Measurements from ENCODE around the gene LRRC47.

LRRC47 gene

DNA sequence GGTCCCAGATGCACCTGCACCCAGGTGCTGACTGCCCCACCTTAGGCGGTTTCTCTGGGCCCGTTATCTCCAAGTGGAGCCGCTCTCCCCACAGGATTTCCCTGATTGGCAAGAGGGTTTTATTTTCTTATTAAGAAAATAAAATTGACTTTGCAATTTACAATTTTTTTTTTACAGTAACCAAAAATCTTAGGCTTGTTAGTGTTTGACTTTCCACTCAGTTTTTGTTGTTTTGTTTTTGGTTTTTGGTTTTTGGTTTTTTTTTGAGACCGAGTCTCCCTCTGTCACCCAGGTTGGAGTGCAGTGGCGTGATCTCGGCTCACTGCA, 48.8 kb downstream of the LRRC47 start:
- DNase-seq (ENCODE audit: low read depth in 2 of 2): no peak

DNA sequence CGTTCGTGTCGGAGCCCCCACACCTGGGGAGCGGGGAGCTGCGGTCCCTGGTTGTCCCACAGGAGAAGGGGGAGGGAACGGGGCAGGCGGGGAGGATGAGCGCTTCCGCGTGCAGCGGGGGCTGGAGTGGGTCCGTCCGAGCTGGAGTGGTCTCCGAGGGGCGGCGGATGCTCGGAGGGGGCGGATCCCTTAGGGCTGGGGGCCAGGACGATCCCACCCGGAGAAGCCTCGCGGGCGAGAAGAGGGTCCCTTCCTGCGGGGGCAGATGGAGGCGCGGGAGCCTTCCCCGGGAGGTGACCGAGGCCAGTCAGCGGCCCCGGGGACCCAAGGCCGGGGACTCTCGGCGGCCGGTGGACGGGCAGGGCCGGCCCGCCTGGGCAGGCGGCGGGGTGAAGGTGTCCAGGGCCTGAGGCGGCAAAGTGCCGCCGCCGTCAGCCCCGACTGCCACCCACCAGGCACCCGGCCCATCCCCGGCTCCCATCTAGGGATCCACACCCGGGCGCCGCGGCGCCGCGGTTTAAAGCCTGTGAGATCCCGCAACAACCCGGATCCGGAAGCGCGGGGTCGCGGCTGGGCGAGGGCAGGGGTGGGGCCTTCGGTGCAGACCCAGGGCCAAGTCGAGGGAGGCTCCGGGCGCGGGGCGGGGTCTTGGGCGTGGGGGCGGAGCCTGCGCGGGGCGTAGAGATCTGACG, 49.3 kb downstream of the LRRC47 start:
- peak; percentile 68 to 73 for DNase-seq (ENCODE audit: low read depth in 2 of 2)

DNA sequence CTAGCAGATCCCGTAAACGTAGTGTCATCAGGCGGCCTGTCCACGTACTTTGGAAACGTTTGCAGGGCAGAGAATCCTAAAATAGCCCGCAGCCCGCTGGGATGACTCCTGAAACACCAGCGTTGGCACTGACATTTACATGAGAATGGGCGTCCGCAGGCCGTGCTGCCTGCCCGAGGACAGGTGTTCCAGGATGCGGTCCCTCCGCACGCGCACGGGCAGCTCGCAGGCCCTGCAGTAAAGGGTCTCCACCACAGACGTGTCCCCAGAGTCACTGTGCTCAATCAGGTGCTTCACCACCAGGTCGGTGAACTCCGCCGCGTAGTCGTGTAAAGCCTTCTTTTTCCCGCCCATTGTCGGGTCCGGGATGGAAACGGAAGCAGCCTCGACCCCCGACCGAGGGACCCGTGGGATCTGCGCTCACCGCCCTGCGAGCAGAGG, 49.9 kb downstream of the LRRC47 start:
- no peak for DNase-seq (ENCODE audit: low read depth in 2 of 2)

DNA sequence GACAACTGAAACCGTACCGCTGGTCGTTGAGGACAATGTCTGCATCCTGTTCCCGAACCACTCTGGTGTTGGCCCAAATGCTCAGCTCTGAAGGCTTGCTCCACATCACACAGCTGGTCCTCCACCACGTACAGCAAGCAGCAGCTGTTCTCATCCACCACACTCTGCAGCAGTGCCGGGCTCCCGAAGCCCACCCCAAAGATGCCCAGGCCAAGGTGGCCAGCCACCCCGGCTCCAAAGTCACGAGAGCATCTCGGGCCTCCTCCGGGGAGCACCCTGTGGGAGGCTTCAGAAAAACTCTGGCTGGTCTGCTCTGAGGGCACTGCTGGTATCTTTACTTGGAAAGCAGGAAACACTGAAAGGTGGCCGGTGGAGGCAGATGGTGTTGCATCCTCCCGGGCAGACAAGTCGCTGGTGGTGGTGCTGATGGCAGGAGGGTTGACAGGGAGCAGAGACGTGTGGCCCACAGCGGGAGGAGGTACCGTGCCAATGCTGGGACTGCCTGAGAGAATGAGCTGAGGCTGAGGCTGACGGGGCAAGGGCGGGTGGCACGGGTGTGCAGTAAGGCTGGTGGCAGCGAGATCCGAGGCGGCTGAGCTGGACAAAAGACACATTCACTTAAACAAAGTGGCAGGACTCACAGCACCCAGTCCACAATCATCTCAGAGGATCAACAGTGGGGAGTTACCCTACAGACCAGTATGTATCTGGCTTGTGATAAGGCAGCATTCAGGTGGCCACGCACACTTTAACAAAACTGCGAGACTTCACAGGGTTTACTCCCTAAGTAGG, 50.5 kb downstream of the LRRC47 start:
- no peak for DNase-seq (ENCODE audit: low read depth in 2 of 2)

DNA sequence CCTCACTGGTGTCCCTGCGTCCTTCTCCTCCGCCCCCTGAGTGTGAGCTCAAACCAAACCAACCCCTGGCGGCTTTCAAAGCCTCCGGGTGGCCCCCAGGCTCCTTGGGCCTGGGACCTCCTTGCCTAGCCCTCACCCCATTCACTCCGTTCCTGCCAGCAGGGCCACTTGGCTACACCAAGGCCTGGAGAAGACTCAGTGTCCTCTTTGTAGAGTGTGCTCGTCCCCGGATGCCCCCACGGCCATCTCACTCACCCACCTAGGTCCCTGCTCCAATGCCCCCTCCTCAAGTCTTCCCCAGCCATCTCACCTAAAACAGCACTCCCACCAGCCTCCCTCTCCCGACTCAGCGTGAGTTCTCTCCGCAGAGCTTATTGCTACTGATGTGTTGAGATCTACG, 51.2 kb downstream of the LRRC47 start:
- no peak for DNase-seq (ENCODE audit: low read depth in 2 of 2)

DNA sequence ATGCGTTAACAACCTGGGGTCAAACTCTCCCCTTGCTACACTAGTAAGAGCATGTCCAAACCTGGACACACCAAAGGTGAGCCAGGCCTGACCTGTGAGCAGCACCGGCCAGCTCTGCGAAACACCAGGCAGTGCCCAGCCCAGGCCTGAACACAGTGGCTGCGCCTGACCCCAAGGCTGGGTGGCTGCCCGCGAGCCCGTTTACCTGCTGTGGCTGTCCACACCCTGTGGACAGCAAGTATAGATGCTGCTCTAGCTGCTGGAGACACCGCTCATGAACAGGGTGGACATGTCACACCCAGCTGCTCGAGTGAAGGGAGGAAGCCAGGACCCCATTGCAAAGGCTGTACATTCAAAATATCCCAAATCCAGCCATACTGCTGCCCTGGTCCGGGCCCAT, 51.7 kb downstream of the LRRC47 start:
- no peak for DNase-seq (ENCODE audit: low read depth in 2 of 2)

DNA sequence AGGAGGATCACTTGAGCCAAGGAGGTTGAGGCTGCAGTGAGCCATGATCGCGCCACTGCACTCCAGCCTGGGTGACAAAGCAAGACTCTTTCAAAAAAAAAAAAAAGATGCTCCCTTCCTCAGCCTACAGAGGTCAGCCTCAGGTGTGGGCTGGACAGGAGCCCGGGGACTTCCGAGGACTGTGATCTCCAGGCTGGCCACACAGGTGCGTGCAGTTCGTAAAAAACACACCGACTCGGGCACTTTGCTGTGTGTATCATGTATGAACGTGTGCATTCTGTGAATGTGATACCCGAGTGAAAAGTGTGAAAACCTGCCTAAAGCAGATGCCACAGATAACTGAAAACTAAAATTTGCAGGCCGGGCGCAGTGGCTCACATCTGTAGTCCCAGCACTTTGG, 52.5 kb downstream of the LRRC47 start:
- DNase-seq (ENCODE audit: low read depth in 2 of 2): no peak

DNA sequence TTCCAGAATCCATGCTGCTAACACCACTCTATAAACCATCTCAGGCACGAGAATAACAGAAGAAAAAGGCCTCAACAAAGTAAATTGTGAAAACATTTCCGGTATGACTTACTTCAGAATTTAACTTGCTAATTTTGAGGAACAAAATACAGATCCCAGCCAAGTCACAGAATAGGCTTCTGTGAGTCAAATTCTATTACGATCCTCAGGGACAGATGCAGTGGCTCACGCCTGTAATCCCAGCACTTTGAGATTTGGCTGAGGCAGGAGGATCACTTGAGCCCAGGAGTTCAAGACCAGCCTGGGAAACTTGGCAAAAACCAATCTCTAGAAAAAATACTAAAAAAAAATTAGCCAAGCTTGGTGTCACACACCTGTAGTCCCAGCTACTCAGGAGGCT, 52.9 kb downstream of the LRRC47 start:
- DNase-seq (ENCODE audit: low read depth in 2 of 2): no peak

DNA sequence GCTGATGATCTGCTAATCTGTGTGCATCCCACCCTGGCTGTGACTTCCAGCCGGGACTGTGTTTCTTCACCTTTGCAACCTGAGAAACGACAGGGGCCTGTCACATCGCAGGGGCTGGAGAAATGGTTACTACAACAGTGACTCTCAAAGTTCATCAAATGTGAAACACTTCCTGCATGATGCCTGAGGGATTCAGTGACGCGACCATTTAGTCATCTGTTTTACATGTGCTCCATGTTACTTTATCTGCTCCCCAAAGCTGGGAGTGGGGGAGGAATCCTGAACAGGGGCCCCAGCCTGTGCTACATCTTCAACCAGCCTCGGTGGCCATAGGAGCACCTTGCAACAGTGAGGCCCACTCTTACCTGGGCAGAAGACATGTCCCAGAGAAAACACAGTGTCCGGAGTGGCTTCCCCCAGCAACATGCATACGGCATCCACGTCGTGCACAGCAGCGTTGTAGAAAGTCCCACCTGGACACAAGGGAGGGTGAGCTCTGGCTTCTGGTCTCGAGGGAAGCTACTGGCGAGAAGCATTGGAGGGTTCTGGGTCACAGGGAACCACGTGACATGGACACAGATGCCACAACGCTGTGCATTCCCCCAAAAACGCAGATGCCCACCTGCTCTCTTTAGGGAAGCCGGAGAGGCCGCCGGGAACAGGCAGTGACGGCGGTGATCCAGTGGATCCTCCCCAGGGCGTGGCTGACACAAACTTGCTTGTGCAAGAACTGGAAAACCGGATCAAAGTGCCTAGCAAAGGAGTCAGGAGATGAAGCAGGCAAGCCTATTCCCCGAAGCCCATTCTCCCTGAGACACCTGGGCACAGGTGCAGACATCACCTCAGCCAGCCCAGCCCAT, 53.6 kb downstream of the LRRC47 start:
- no peak for DNase-seq (ENCODE audit: low read depth in 2 of 2)

DNA sequence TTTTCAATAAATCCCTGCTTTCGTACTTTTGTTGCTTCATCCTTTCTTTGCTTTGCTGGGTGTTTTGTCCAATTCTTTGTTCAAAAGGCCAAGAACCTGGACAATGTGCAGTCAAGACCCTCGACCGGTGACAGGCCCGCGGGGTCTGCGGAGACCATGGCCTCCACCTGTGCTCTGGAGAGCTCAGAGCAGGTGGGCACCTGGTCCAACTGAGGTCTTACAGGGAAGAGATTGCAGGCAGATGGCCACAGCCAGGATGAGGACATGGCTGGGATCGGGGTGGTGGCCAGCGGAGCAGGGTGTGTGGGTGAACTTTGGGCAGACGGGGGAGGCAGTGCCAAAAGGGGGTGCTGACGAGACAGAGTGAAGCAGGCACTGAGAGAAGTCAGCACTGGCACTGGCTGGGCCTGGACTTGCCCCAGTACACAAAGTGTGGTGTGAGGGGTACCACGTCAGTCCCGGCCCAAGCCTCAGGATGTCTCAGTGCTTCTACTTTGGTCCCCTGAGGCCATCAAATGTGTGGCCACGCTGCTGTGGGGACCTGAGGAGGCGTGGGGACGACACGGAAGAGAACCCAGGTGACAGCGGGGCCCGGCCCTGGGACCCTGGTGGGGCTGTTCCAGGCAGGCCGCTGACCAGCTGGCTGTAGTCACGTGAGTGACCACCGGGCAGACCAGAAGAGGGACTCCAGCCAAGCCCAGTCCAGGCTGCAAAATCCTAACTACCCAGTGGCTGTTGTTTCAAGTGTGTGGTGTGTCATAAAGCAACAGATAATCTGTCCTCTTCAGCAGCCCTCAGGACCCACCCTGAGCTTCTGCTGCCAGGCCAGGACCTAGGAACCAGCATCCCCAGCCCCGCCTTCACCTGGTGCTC, 54.5 kb downstream of the LRRC47 start:
- DNase-seq (ENCODE audit: low read depth in 2 of 2): no peak

DNA sequence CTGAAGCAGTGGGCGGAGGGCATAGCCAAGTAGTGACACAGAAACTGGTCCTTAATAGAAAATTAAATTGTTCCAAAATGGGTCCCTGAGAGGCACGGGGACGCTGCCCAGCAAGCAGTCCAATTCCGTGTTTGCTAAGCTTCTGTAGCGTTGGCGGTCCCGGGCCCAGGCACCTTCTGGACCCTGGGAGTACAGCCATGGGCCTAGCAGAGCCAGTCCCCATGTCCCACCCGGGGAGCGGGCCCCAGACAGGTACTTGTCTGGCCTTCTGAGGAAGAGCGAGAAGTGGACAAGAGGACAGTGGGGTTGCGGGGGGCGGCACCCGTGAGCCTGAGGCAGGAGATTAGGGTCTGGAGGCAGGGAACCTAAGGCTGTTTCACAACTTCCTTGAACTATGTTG, 55.5 kb downstream of the LRRC47 start:
- DNase-seq (ENCODE audit: low read depth in 2 of 2): no peak

DNA sequence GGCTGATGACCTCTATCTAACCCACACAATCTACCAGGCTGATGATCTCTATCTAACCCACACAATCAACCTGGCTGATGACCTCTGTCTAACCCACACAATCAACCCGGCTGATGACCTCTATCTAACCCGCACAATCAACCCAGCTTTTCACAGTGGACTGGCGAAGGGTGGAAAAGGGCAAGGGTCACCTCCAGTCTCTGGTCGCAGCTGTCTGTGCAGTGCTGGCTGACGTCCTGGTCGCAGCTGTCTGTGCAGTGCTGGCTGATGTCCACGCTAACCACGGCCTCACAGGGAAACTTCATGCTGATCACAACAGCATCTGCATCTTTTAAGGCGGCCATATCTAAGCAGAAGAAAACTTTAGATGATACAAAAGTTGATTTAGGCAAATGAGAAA, 56.3 kb downstream of the LRRC47 start:
- no peak for DNase-seq (ENCODE audit: low read depth in 2 of 2)

DNA sequence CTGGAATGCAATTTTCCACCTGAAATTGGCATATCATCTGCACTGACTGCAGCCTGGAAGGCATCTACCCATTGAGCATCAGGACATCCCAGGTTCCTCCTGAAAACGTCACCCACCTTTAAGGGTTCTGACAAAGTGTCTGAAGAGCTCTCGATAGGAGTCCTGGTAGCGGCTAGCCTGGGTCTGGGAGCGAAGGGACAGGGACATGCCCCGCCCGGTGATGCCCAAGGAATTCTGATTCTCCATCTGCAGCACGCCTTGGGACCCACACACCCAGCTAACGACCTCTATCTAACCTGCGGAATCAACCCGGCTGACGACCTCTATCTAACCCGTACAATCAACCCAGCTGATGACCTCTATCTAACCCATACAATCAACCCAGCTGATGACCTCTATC, 57.4 kb downstream of the LRRC47 start:
- no peak for DNase-seq (ENCODE audit: low read depth in 2 of 2)

DNA sequence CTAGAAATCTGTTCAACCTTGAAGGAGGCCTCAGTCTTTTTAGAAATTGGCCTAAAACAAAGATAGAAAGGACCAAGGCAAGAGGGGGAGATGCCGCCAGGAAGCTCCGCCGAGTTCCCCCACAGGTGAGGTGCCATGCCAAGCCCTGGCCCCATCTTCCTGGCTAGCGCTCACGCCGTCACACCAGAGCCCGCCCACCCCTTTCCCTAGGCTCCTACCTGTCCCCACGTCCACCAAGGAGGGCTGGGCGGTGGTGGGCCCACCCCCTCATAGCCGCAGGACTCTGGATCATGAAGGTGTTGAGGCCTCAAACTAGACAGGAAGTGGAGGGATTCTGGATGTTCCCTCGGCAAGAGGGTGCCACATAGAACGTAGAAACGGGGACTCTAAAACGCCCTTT, 59.6 kb downstream of the LRRC47 start:
- DNase-seq (ENCODE audit: low read depth in 2 of 2): no peak

DNA sequence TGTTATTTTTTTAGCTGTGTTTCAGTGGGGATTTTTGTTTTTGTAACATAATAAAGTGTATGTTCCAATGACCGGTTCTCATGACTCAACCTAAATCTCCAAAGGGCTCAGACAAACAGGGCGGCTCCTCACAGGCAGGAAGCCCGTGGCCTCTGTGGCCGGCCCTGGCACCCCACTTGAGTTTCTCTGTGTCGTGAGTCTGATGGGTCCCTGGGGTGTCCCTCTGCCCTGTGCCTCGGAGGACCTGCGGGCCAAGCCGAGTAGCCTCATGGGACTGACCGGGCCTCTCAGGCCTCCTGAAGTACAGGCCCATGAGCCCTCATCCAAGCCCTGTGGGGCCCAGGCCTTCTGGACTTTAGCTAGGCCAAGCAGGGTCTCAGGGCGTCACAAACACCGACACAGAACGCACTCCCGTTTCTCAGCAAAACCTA, 60.2 kb downstream of the LRRC47 start:
- DNase-seq (ENCODE audit: low read depth in 2 of 2): no peak

DNA sequence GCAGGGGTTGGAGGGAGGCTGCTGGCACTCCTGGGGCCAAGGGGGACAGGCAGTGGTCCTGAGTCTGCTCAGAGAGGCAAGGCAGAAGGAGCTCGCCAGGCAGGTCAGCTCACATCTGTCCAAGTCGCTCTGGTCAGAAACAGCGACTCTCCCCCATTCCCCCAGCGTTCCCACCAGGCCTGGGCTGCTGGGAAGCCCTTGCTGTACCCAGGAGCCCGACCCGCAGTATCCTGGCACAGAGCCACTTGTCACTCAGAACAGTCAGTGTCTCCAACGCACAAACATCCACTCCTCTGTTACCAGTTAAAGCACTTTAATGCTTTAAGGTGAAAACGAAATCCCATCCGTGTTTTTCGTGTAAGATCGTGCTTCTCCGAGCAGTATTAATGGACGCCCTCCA, 60.6 kb downstream of the LRRC47 start:
- no peak for DNase-seq (ENCODE audit: low read depth in 2 of 2)

DNA sequence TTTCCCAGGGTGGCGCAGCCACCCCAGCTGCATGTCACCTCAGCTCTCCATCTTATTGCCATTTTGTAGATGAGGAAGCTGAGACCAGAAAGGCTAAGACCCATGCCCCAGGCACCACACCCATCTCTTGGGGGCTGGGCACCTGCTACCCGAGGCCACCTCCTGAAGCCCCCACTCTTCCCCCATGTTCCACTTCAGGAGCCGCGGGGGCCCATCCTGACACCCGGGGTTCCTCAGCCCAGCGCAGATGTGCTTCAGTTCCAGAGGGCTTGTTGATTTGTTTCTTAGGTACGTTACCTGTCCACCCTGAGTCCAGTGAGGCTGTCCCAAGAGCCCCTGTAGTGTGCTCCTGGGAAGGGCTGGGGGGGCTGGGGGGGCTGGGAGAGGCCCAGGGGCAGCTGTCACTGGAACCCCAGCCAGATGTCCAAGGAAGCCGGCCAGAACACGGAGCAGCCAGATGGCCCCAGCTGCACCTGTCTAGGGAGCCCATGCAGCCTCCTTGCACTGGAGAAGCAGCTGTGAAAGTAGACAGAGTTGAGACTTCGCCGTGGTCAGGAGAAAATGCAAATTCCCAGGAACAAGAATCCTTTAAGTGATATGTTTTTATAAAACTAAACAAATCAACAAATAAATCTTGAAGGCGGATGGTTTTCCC, 61.1 kb downstream of the LRRC47 start:
- DNase-seq (ENCODE audit: low read depth in 2 of 2): no peak

DNA sequence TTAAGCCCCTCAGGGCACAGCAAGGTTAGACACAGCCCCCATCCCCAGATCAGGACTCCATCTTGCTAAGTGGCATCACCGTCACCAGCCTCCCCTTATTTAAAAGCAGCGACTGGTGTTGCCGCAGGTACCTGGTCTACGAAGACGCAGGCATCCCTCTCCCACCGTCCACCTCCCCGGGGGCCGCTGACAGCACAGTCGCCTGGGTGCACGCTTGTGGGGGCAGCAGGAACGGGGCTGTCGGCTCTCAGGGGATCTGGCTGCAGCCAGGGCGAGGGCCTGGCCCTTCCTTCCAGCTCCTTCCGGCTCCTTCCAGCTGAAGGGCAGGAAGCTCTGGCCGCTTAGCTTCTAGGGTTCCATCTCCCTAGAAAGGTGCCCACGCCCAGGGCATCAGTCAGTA, 61.7 kb downstream of the LRRC47 start:
- DNase-seq (ENCODE audit: low read depth in 2 of 2): no peak

DNA sequence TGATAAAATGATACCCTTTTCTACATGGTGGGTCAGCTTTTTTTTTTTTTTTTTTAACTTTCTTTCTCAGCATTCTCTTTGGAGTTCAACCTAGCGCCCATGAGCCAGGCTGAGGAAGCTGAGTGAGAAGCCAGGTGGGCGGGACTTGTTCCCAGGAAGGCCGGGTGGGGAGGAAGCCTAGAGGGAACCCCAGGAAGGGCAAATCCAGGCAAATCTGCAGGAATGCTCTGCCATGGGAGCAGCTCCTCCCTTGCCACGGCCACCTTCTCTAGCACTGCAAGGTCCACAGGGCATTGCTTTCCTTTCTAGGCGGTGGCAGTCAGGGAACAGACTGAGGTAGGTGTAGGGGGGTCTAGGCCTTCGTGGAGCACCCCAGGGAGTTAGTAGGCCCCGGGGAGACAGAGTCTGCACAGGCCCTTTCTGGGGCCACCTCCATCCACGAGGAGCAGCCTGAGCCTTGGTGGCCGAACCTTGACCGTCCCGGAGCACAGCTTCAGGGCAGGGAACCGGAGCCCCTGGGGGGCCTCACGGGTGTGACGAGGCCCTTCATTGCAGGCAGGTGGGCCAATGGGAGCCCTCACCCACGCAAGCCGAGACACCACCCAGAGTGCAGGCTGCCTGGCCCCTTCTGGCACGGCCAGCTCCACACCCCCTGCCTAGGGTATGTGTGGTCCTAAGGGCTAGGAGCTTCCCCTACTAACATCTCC, 62.3 kb downstream of the LRRC47 start:
- no peak for DNase-seq (ENCODE audit: low read depth in 2 of 2)

DNA sequence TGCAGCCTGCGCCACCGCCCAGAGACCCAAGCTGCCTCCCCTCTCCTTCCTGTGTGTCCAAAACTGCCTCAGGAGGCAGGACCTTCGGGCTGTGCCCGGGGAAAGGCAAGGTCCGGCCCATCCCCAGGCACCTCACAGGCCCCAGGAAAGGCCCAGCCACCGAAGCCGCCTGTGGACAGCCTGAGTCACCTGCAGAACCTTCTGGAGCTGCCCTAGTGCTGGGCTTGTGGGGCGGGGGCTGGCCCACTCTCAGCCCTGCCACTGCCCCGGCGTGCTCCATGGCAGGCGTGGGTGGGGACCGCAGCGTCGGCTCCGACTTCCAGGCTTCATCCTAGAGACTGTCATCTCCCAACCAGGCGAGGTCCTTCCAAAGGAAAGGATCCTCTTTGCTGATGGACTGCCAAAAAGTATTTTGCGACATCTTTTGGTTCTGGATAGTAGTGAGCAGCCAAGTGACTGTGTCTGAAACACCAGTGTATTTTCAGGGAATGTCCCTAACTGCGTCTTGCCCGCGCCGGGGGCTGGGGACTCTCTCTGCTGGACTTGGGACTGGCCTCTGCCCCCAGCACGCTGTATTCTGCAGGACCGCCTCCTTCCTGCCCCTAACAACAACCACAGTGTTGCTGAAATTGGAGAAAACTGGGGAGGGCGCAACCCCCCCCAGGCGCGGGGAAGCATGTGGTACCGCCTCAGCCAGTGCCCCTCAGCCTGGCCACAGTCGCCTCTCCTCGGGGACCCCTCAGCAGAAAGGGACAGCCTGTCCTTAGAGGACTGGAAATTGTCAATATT, 63.0 kb downstream of the LRRC47 start:
- DNase-seq (ENCODE audit: low read depth in 2 of 2): no peak

All from stimulated activated CD8-positive, alpha-beta memory T cell treated with anti-CD3 and anti-CD28 coated beads, Interleukin-7, amount 100 ng/mL, for 1 hour (primary cell).